GM19372 (cell line): ENCODE measurements around the gene CIZ1.

Experiments
- ATAC-seq: cut with Tn5 transposase; IDR thresholded peaks from one replicate; pipeline ENCODE4 v1.9.1; 2021; ENCODE audit warnings: mild to moderate bottlenecking, low read depth, moderate library complexity; ENCODE audit not compliant: unreplicated experiment

The CIZ1 gene

GRCh38 chr9:128116104-128117083, 75.0 kb downstream of the CIZ1 start:
- ATAC-seq, result no peak
